ENCODE data around the gene CD302. TPM values are rescaled to one million over a fixed set of nuclear protein-coding genes. Genes with fewer than 3 reads are reported as not detected.
"Not testable (repeated sequence)": the region's sequence is repeated elsewhere in the genome, so short reads cannot be mapped to it uniquely, and the experiment has no call there.

Gene CD302
- total and polyA plus RNA-seq, 3 experiments from 2014 or later: 0.28 to 0.75 (median 0.70) TPM

DNA sequence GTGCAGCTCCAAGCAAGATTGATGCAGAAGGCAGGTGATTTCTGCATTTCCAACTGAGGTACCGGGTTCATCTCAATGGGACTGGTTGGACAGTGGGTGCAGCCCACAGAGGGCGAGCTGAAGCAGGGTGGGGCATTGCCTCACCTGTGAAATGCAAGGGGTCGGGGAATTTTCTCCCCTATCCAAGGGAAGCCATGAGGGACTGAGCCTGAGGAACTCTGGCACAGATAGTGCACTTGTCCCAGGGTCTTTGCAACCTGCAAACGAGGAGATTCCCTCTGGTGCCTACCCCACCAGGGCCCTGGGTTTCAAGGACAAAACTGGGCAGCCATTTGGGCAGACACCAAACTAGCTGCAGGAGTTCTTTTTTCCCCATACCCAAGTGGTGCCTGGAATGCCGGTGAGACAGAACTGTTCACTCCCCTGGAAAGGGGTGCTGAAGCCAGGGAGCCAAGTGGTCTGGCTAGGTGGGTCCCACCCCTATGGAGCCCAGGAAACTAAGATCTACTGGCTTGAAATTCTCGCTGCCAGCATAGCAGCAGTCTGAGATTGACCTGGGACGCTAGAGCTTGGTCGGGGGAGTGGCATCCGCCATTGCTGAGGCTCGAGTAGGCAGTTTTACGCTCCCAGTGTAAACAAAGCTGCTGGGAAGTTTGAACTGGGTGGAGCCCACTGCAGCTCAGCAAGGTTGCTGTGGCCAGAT is 23.9 kb upstream of the CD302 start:
- peaks cover 11 to 21% (median 12%) of the 10 kb centered on the region in 3 donors for H3K4me1 Mint-ChIP-seq
- H3K4me1 ChIP-seq (ENCODE audit: insufficient read depth, low read length); H3K9me3 Mint-ChIP-seq; H3K27me3 Mint-ChIP-seq; H3K4me3 ChIP-seq (ENCODE audit: low read length); CTCF ChIA-PET; H3K36me3 ChIP-seq (ENCODE audit: insufficient read depth, low read length); H3K27me3 ChIP-seq (ENCODE audit: insufficient read depth, low read length, poor library complexity, severe bottlenecking); H3K4me3 Mint-ChIP-seq; POLR2A ChIA-PET; H3K9me3 ChIP-seq (ENCODE audit: low read length); DNase-seq; H3K27ac ChIP-seq (ENCODE audit: low read depth, low read length): not testable (repeated sequence)
- peak overlapping the region in 2 of 8 donors; percentile 21 to 24 for H3K27ac Mint-ChIP-seq
- H3K36me3 Mint-ChIP-seq: peaks cover 48 to 85% (median 65%) of the 10 kb centered on the region in 3 donors

DNA sequence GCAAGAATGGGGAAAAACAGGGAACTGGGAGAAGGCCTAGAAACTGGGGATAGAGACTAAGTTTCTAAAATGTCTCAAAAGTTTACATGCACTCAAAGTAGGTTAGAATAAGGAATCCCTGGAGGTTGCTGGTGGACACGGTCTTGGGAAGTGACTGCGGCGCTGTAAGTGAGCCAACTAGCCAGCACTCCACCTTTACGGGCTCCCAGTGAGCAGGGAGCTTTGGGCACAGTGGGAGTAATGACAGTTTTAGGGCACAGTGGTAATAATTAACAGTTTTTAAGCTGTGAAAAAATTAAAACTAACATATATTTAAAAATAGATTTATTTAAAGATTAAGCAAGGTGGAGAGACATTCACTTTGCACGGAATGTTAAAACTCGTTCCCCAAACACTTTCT is 20.9 kb upstream of the CD302 start:
- Histone ChIP-seq H3K27ac (ENCODE audit: low read depth, low read length) (no peak overlapping the region), H3K4me3 (ENCODE audit: low read length) (no peak overlapping the region), H3K4me1 (ENCODE audit: insufficient read depth, low read length) (no peaks in the 10 kb centered on the region), H3K27me3 (ENCODE audit: insufficient read depth, low read length, poor library complexity, severe bottlenecking) (no peaks in the 10 kb centered on the region), H3K36me3 (ENCODE audit: insufficient read depth, low read length) (no peaks in the 10 kb centered on the region), H3K9me3 (ENCODE audit: low read length) (no peaks in the 10 kb centered on the region)
- H3K9me3 Mint-ChIP-seq: no peaks in the 10 kb centered on the region
- ChIA-PET POLR2A (no interaction called here), CTCF (no interaction called here)
- H3K36me3 Mint-ChIP-seq: peaks cover 40 to 80% (median 61%) of the 10 kb centered on the region in 3 donors
- H3K27ac Mint-ChIP-seq: no peak overlapping the region
- H3K4me3 Mint-ChIP-seq: no peak overlapping the region
- H3K27me3 Mint-ChIP-seq: no peaks in the 10 kb centered on the region
- DNase-seq: no peak
- peaks cover 0 to 5% (median 1%) of the 10 kb centered on the region in 3 donors for H3K4me1 Mint-ChIP-seq

DNA sequence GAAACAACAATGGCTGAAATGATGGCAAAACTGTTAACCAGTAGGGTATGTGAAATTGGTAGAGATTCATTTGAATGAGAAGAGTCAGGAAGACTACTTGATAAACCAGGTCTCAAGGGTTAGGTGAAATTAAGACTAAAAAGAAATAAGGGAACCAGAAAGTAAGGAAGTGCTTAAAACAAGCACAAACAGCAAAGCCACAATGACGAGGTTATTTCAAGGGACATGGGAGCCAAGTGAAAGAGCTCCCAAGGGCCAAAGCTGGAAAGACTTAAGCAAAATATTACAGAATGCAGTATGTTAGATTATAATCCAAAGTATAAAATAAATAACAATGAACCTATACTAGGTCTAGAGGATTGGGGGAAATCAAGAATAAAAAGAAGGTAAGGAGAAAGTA is 19.3 kb upstream of the CD302 start:
- POLR2A ChIA-PET: no interaction called here
- CTCF ChIA-PET: no interaction called here

DNA sequence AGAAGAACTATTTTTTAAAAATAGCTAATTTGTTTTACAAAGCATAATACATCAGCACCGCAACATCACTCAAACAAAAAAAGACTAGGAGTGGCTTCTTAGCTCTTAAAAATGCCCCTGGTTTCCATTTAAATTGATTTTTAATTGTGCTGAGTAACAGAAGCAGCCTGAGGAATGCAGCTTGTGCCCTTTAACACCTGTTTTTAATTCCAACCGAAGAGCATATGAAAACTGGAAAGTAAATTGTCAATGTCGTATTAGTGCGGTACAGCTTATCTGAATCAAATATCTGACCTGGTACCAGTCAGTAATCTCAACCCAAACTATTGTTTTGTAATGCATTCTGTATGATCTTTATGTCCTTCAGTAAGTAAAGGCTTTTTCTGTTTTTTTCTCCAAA is 13.2 kb upstream of the CD302 start:
- Histone ChIP-seq H3K4me3 (ENCODE audit: low read length) (no peak overlapping the region), H3K36me3 (ENCODE audit: insufficient read depth, low read length) (no peaks in the 10 kb centered on the region), H3K9me3 (ENCODE audit: low read length) (no peaks in the 10 kb centered on the region), H3K27ac (ENCODE audit: low read depth, low read length) (no peak overlapping the region), H3K27me3 (ENCODE audit: insufficient read depth, low read length, poor library complexity, severe bottlenecking) (no peaks in the 10 kb centered on the region), H3K4me1 (ENCODE audit: insufficient read depth, low read length) (no peaks in the 10 kb centered on the region)
- peaks cover 35 to 76% (median 49%) of the 10 kb centered on the region in 3 donors for H3K36me3 Mint-ChIP-seq
- H3K27me3 Mint-ChIP-seq: no peaks in the 10 kb centered on the region
- no peak overlapping the region for H3K27ac Mint-ChIP-seq
- no peak for DNase-seq
- H3K4me3 Mint-ChIP-seq: no peak overlapping the region
- ChIA-PET CTCF (no interaction called here), POLR2A (no interaction called here)
- no peaks in the 10 kb centered on the region for H3K4me1 Mint-ChIP-seq
- no peaks in the 10 kb centered on the region for H3K9me3 Mint-ChIP-seq

More for the DNA sequence above, 19.3 kb upstream of the CD302 start:
- Histone ChIP-seq H3K4me3 (ENCODE audit: low read length) (no peak overlapping the region), H3K9me3 (ENCODE audit: low read length) (no peaks in the 10 kb centered on the region), H3K27ac (ENCODE audit: low read depth, low read length) (no peak overlapping the region), H3K4me1 (ENCODE audit: insufficient read depth, low read length) (no peaks in the 10 kb centered on the region), H3K36me3 (ENCODE audit: insufficient read depth, low read length) (no peaks in the 10 kb centered on the region), H3K27me3 (ENCODE audit: insufficient read depth, low read length, poor library complexity, severe bottlenecking) (no peaks in the 10 kb centered on the region)
- no peak overlapping the region for H3K27ac Mint-ChIP-seq
- no peaks in the 10 kb centered on the region for H3K27me3 Mint-ChIP-seq
- H3K9me3 Mint-ChIP-seq: no peaks in the 10 kb centered on the region
- H3K4me3 Mint-ChIP-seq: no peak overlapping the region
- no peak for DNase-seq
- H3K4me1 Mint-ChIP-seq: no peaks in the 10 kb centered on the region
- H3K36me3 Mint-ChIP-seq: peaks cover 36 to 80% (median 63%) of the 10 kb centered on the region in 3 donors

DNA sequence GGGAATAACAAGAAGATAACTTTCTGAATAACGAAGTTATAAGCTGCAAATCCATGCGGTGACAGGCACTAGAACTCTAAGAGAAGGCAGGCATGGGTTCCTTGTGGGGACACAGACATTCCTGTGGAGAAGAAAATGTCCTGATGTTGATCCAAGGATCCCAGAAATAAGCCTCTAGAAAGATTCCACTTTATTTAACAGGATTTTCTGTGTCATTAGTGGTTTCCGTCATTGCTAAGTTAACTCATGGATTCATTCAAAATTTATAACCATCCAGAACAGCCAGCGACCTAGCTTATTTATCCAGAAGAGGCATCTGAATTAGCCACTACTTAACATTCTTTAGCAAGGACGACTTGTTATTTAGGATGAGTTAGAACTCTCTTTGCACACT is 10.0 kb upstream of the CD302 start:
- Histone ChIP-seq H3K27me3 (ENCODE audit: insufficient read depth, low read length, poor library complexity, severe bottlenecking) (no peaks in the 10 kb centered on the region), H3K4me3 (ENCODE audit: low read length) (no peak overlapping the region), H3K36me3 (ENCODE audit: insufficient read depth, low read length) (no peaks in the 10 kb centered on the region), H3K9me3 (ENCODE audit: low read length) (no peaks in the 10 kb centered on the region), H3K4me1 (ENCODE audit: insufficient read depth, low read length) (no peaks in the 10 kb centered on the region), H3K27ac (ENCODE audit: low read depth, low read length) (no peak overlapping the region)
- Mint-ChIP-seq H3K4me3 (no peak overlapping the region), H3K9me3 (no peaks in the 10 kb centered on the region), H3K4me1 (no peaks in the 10 kb centered on the region), H3K27ac (no peak overlapping the region), H3K36me3 (peaks cover 36 to 65% (median 41%) of the 10 kb centered on the region in 3 donors), H3K27me3 (no peaks in the 10 kb centered on the region)
- CTCF ChIA-PET: interaction anchor here (1.9 kb wide), 1 partner anchor 61 kb away, joined by 5 read pairs; no protein-coding TSS in a partner anchor
- no peak for DNase-seq
- POLR2A ChIA-PET: no interaction called here

DNA sequence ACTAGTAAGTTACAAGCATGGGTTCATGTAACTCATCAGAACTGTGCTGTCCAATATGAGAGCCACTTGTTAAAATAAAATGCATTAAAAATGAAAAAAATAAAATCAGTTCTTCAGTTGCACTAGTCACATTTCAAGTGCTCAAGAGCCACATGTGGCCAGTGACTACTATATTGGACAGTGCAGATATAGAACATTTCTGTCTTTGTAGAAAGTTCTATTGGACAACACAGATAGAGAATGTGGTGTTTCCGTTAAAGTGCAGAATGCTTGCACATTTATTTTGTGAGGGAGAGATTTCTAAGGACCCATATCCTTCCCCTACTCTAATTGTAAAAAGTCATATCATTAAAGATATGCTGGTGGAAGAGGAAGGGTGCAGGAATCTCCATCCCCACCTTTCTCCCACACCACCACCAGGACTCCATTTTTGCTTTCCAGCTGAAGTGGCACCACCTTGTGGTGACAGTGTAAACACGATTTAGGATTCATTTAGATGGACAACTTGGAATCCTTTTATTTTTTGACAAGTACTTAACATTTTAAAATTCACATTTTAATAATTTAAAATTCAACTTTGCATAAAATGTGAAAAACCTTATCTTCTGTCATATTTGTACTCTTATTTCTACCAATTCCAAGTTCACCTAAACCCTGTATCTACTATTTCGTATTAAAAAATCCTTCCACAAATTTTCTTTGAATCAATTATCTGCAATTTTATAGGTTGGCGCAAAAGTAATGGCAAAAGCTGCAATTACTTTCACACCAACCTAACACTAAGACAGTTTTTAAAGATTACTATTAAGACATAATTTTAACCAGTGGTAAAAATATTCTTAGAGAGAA is 9.4 kb upstream of the CD302 start:
- no peaks in the 10 kb centered on the region for H3K9me3 Mint-ChIP-seq
- CTCF ChIA-PET: interaction anchor here (1.2 to 1.9 kb wide), 2 partner anchors 20 to 60 kb away, joined by 3 to 5 read pairs; no protein-coding TSS in a partner anchor
- no peaks in the 10 kb centered on the region for H3K36me3 ChIP-seq (ENCODE audit: insufficient read depth, low read length)
- H3K27me3 Mint-ChIP-seq: peaks cover 0 to 3% of the 10 kb centered on the region in 2 donors
- H3K27me3 ChIP-seq (ENCODE audit: insufficient read depth, low read length, poor library complexity, severe bottlenecking): no peaks in the 10 kb centered on the region
- H3K4me3 Mint-ChIP-seq: no peak overlapping the region
- H3K36me3 Mint-ChIP-seq: peaks cover 35 to 58% (median 36%) of the 10 kb centered on the region in 3 donors
- no peaks in the 10 kb centered on the region for H3K4me1 ChIP-seq (ENCODE audit: insufficient read depth, low read length)
- no peak for DNase-seq
- no peak overlapping the region for H3K4me3 ChIP-seq (ENCODE audit: low read length)
- H3K4me1 Mint-ChIP-seq: no peaks in the 10 kb centered on the region
- no peak overlapping the region for H3K27ac ChIP-seq (ENCODE audit: low read depth, low read length)
- H3K9me3 ChIP-seq (ENCODE audit: low read length): no peaks in the 10 kb centered on the region
- no peak overlapping the region for H3K27ac Mint-ChIP-seq
- POLR2A ChIA-PET: no interaction called here

DNA sequence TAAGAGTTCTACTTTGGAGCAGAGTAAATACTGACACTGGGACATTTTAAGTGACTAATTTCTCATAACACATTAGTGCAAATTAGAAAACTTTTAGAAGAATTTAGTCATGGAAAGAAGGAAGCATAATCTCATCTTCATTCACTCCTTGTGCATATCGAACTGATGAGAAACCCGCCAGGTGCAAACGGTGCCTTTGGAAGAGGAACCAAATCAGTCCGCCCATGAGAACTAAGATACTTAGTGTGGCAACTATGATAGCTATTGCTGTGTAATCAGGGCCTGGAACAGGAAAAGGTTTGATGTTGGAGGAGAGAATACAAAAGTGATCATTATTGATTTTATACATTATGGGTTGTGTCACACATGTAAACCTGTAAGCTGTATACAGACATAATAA is 6.9 kb upstream of the CD302 start:
- POLR2A ChIA-PET: no interaction called here
- Mint-ChIP-seq H3K27me3 (peaks cover 0 to 7% of the 10 kb centered on the region in 2 donors), H3K9me3 (no peaks in the 10 kb centered on the region), H3K4me3 (no peak overlapping the region), H3K4me1 (peaks cover 0 to 4% (median 0%) of the 10 kb centered on the region in 3 donors), H3K36me3 (peaks cover 26 to 41% (median 28%) of the 10 kb centered on the region in 3 donors), H3K27ac (no peak overlapping the region)
- no peaks in the 10 kb centered on the region for H3K27me3 ChIP-seq (ENCODE audit: insufficient read depth, low read length, poor library complexity, severe bottlenecking)
- H3K4me3 ChIP-seq (ENCODE audit: low read length): no peak overlapping the region
- H3K9me3 ChIP-seq (ENCODE audit: low read length): no peaks in the 10 kb centered on the region
- DNase-seq: no peak
- no peak overlapping the region for H3K27ac ChIP-seq (ENCODE audit: low read depth, low read length)
- no peaks in the 10 kb centered on the region for H3K4me1 ChIP-seq (ENCODE audit: insufficient read depth, low read length)
- CTCF ChIA-PET: no interaction called here
- H3K36me3 ChIP-seq (ENCODE audit: insufficient read depth, low read length): no peaks in the 10 kb centered on the region

DNA sequence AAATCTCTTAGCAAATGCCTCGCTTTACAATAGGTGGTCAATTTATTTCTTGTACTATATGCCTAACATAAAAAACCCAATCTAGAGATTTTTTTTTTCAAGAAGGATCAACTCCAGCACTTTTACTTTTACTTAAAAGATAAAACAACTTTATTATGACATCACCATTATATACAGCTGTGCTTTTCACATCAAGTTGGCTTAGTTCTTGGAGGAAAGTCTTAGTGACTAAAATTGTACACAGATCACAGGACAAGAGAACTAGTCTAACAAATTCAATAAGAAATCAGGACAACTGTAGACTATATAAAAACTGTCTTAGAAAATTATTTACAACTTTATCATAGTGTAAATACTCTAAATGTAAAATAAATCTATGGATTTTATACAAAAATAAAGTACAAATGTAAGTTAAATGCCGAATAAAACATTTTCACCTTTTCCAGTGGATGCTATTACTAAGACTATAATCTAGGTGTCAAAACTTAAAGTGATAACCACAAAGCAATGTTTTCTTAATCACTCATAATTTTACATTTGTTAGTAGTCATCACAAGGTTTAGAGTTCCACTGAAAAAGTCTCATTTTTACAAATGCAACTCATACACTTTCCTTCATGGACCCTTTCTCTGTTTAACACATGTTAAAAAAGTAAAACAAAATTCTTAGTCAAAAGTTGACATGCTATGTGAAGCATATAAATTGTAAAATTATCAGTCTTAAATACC is 5.4 kb upstream of the CD302 start:
- H3K9me3 Mint-ChIP-seq: no peaks in the 10 kb centered on the region
- peaks cover 11 to 15% of the 10 kb centered on the region in 2 donors for H3K27me3 Mint-ChIP-seq
- Histone ChIP-seq H3K9me3 (ENCODE audit: low read length) (no peaks in the 10 kb centered on the region), H3K27me3 (ENCODE audit: insufficient read depth, low read length, poor library complexity, severe bottlenecking) (no peaks in the 10 kb centered on the region), H3K4me3 (ENCODE audit: low read length) (no peak overlapping the region), H3K4me1 (ENCODE audit: insufficient read depth, low read length) (no peaks in the 10 kb centered on the region), H3K27ac (ENCODE audit: low read depth, low read length) (no peak overlapping the region), H3K36me3 (ENCODE audit: insufficient read depth, low read length) (no peaks in the 10 kb centered on the region)
- POLR2A ChIA-PET: no interaction called here
- no peak overlapping the region for H3K4me3 Mint-ChIP-seq
- H3K4me1 Mint-ChIP-seq: peaks cover 10 to 14% (median 14%) of the 10 kb centered on the region in 3 donors
- peaks cover 22 to 33% (median 23%) of the 10 kb centered on the region in 3 donors for H3K36me3 Mint-ChIP-seq
- CTCF ChIA-PET: no interaction called here
- no peak overlapping the region for H3K27ac Mint-ChIP-seq
- no peak for DNase-seq
